ENCODE results near the gene SMIM1.

Gene SMIM1

DNA sequence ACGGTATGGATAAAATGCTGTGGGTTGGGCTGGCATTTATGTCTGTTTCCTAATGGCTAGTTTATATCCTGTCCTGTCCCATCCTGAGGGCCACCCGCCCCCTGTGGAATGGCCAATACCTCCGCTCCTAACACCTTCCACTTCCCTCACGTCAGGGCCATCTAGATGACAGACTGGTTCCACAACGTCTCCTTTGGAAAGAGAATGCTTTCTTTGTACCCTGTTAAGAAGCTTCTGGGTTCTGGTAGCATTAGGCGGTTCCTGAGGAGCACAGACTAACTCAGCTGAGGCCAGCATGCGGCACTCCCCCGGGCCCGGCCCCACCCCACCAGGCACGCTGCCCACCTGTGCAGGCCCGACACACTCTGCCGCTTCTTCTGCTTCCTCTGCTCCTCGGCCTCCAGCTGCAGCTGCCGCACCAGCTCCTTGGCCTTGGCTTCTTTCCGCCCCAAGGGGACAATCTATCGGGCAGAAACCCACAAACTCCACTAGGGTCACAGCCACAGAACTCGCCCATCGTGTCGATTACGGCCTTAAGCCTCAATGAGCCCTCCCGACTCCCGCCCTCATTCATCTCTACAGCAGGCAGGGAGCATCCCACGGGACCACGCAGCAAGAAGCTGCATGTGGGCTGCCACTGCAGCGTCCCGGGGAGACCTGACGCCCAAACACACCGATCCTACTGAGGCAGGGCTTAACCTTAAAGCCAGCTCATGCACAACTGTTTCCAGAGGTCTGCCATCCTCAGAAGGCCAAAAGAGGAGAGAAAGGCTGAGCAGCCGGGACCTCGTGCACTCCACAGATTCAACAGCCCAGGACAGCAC is 11.3 kb downstream of the SMIM1 start:
- H3K36me3 Mint-ChIP-seq (ENCODE audit: low read depth) = peaks cover 92% of the 10 kb centered on the region

DNA sequence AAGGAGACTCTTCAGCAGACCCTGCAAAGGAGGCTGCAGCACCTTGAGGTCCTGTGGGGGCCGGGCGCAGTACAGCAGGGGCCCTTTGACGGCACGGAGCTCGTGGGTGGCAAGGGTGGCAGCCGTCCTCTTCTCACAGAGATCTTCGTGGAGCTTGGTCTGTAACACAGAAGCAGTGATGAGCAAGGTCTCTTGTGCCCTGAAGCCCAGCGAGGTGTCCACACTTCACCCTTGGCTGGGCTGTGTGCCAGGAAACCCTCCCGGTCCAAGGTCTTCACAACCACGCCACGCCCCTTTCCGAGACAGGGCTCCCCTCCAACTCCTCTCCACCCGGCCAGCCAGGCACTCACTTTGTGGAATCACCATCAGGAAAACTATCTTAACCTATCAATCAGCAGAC is 12.5 kb downstream of the SMIM1 start:
- H3K27me3 Mint-ChIP-seq = no peaks in the 10 kb centered on the region
- peaks cover 90% of the 10 kb centered on the region for H3K36me3 Mint-ChIP-seq (ENCODE audit: low read depth)
- H3K9me3 Mint-ChIP-seq = no peaks in the 10 kb centered on the region
- intact Hi-C loops (cut with micrococcal nuclease) = no loop called here
- peaks cover 18% of the 10 kb centered on the region for H3K4me1 Mint-ChIP-seq (ENCODE audit: low read depth)
- H3K27ac Mint-ChIP-seq = no peak overlapping the region
- H3K4me3 Mint-ChIP-seq = no peak overlapping the region

More for the DNA sequence above, 11.3 kb downstream of the SMIM1 start:
- peaks cover 16% of the 10 kb centered on the region for H3K4me1 Mint-ChIP-seq (ENCODE audit: low read depth)
- H3K27ac Mint-ChIP-seq = no peak overlapping the region
- intact Hi-C loops (cut with micrococcal nuclease) = no loop called here
- no peaks in the 10 kb centered on the region for H3K27me3 Mint-ChIP-seq
- H3K9me3 Mint-ChIP-seq = no peaks in the 10 kb centered on the region
- no peak overlapping the region for H3K4me3 Mint-ChIP-seq

DNA sequence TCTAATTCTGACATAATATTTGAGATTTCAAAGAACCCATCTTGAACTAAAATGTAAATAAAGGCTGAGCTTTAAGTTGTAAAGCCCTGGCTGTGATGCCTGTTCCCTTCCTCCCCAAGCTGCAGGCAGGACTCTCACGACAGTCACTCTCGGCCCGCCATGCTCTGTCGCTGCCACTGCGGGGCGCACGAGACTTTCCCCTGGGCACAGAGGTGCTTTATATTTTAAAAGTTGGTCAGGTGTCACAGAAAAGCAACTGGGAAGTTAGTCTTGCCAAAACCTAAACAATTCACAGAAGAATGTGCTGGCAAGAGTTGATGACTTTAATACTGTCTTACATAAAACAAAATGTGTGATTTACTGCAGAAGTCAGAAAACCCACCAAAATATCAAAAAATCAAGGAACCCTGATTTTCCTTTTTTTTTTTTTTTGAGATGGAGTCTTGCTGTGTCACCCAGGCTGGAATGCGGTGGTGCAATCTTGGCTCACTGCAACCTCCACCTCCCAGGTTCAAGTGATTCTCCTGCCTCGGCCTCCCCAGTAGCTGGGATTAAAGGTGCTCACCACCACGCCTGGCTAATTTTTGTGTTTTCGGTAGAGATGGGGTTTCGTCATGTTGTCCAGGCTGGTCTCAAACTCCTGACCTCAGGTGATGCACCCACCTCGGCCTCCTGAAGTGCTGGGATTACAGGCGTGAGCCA is 13.1 kb downstream of the SMIM1 start:
- Mint-ChIP-seq H3K36me3 (ENCODE audit: low read depth) (peaks cover 90% of the 10 kb centered on the region), H3K27me3 (no peaks in the 10 kb centered on the region), H3K9me3 (no peaks in the 10 kb centered on the region)

DNA sequence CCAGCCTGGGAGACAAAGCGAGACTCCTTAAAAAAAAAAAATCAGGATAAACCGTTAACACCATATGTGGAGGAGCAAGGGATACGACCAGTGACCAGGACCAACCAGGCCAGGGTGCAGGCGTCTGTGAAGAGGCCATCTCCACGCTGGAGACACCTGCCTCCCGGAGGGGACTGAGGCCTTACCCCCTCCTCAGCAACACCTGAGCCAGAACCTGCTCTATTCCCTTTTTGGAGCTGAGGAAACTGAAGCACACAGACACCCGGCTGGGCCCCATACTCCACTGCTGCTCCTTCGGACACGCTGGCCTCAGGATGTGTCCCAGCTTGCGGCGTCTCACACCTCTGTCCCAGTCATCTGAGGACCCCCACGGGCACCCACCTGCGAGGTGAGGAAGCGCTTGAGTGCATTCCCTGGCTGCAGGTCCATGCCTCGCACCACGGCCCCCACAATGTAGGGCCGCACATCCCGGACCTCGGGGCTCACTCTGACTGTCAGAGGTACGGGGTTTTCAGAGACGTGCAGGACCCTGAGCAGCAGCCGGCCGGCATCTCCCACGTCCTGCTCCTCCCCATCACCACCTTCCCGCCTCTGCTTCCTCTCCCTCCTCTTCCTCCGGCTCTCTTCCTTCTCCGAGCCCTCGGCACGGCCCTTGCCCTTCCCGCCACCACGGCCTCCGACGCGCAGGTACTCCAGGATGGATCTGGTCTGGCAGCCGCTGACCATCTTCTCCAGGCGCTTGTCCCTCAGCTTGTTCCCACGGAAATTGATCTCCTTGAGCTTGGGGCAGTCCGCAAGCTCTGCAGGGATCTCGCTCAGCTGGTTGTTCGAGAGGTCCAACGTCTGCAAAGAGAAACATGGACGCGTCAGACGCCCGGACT is 14.2 kb downstream of the SMIM1 start:
- intact Hi-C loops (cut with micrococcal nuclease) = no loop called here

More for the DNA sequence above, 13.1 kb downstream of the SMIM1 start:
- Mint-ChIP-seq H3K27ac (no peak overlapping the region), H3K4me3 (no peak overlapping the region), H3K4me1 (ENCODE audit: low read depth) (peaks cover 24% of the 10 kb centered on the region)
- intact Hi-C loops (cut with micrococcal nuclease) = no loop called here

DNA sequence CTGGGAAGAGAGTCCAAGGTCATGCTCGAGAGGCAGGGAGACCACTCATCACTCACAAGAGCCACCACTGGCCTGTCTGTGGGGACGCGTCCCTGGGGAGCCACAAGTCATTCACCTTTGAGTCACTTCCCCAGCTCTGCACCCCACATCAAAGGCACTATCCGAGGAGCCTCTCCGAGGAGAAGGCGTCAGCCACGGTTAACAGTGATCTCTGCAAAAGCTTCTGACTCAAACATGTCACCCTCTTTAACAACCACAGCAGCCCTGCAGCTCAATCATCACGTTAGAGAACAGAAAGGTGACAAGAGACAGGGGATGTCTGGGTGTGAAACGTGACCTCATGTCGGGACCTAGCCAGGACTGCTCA is 14.8 kb downstream of the SMIM1 start:
- Mint-ChIP-seq H3K4me3 (no peak overlapping the region), H3K4me1 (ENCODE audit: low read depth) (peaks cover 33% of the 10 kb centered on the region), H3K36me3 (ENCODE audit: low read depth) (peaks cover 90% of the 10 kb centered on the region), H3K9me3 (no peaks in the 10 kb centered on the region), H3K27me3 (no peaks in the 10 kb centered on the region), H3K27ac (no peak overlapping the region)
- intact Hi-C loops (cut with micrococcal nuclease) = no loop called here

More for the DNA sequence above, 14.2 kb downstream of the SMIM1 start:
- Mint-ChIP-seq H3K27me3 (no peaks in the 10 kb centered on the region), H3K9me3 (no peaks in the 10 kb centered on the region), H3K4me1 (ENCODE audit: low read depth) (peaks cover 33% of the 10 kb centered on the region), H3K4me3 (no peak overlapping the region), H3K27ac (no peak overlapping the region), H3K36me3 (ENCODE audit: low read depth) (peaks cover 90% of the 10 kb centered on the region)

DNA sequence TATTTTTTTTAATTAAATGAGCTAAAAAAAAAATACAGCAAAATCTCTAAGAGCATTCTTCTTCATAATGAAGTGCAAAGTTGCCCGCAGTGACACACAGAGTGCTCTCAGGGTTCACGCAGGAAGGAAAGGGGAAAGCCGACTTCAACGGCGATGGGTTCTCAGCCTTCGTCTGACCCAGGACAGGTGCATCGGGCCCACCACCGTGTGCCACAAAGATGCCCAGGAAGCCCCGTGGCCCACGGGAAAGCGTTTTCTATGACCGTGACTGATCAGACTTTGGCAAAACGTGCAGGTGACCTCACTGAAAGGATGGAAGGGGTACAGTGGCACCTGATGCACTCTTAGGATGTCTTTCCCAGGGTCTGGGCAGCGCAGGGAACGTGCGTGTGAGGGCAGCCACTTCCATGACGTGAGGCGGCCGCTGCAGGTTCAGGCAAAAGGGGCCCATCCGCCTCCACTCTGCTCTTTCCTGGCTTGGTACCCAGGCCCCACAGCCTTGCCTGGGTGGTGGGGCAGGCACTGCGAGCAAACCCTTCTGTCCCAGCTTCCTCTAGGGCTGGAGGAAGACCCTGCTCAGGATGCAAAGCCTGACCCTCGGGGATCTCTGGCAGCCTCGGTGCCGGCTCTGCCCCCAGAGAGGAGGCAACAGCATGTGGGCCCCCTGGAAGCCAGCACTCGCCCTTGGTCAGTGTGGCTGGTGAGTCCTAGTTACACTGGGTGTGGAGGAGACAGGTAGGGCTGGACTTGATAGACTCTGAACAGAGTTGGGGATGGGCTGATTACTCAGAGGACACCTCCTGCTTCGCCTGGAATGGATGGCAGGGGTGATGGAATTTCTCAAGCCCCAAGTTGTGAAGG is 15.4 kb downstream of the SMIM1 start:
- Mint-ChIP-seq H3K4me1 (ENCODE audit: low read depth) (peaks cover 33% of the 10 kb centered on the region), H3K27ac (peak overlapping the region; percentile 10), H3K36me3 (ENCODE audit: low read depth) (peaks cover 90% of the 10 kb centered on the region), H3K9me3 (no peaks in the 10 kb centered on the region), H3K4me3 (no peak overlapping the region), H3K27me3 (no peaks in the 10 kb centered on the region)
- intact Hi-C loops (cut with micrococcal nuclease) = no loop called here

DNA sequence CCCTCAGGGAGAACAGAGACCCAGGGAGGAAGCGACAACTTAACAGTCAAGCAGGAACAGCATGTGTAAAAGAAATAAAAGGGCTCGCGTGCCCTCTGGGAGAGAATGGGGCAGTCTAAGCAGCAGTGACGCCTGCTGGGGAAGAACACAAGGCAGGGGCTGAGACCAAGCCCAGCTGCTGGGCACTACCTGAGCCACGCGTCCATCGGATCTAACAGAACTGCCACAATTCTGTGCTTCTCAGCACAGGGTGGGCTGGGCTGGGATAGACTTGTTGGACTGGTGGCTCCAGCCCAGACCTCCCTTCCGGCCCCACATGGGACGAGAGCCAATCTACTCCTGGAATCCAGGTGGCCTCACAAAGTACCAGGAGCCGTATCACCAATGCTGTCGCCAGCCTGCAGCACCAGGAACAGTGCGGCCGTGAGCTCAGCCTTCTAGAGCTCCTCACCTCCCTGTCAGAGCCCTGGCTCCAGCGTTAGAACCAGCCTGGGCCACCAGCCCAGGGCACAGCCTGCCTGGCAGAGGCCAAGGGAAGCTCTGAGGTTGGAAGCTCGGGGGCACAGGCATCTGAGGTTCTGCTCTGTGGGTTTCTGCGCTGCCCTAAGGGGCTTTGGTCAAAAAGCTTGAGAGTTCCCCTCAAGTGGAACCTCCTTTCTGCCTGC is 16.3 kb downstream of the SMIM1 start:
- no peak overlapping the region for H3K4me3 Mint-ChIP-seq
- H3K9me3 Mint-ChIP-seq = no peaks in the 10 kb centered on the region
- H3K36me3 Mint-ChIP-seq (ENCODE audit: low read depth) = peaks cover 83% of the 10 kb centered on the region
- H3K27me3 Mint-ChIP-seq = no peaks in the 10 kb centered on the region
- H3K27ac Mint-ChIP-seq = peak overlapping the region; percentile 29
- H3K4me1 Mint-ChIP-seq (ENCODE audit: low read depth) = peaks cover 43% of the 10 kb centered on the region
- intact Hi-C loops (cut with micrococcal nuclease) = no loop called here

DNA sequence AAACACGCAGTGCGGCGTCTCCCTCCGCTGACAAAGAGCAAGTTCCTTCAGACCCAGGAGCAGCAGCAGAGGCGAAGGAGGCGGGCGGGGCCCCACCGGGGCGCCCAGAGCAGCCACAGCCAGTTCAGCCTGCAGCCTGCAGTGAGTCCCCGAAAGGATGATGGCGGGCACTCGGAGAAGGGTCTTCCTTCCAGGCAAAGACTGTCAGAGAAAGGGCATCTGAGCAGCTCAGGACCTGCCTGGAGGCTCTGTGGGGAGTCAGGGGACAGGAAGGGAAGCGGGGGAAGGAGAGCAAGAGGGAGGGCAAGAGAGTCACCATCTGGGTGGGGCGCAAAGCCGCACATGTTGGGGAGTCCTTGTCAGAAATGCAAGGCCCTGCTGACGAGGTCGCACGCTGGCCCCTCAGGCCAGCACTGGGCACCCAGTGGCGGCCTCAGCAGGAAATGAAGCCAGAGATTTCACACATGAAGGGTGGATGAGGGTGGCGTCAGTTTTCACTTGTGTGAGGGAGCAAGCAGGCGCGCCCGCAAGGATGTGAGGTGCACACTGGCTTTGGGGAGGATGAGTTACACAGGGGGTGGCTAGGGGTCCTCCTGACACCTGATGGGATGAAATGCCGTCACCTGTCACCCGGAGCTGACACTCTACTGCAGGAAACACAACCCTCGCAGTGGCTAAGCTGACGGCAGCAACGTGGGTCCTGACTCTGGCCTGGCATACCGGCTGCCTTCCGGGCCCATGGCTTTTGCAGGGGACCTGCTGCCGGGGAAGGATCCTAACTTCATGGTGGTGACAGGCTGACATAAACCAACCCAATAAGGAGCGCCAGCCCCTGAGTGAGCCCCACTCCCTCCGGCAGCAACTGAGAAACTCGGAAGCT is 17.1 kb downstream of the SMIM1 start:
- peak overlapping the region; percentile 29 for H3K27ac Mint-ChIP-seq

DNA sequence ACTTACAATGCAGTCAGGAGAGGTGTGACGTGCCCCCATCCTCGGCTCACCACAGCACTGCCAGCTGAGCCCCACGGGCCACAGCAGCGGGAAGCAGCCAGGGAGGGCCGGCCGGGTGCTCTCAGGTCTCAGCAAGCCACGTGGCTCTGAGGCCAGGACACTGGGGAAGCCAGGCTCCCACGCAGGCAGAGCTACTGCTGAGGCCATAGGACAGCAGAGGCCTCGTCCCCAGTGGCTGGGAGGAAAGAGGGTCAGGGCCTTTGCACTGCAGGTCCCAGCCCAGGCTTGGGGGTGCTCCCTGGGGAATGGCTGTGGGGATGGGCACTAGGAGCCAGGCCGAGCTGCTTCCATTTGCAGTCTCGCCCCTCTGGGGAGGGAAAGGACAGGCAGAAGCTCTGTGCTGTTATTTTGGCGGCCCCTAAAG is 18.0 kb downstream of the SMIM1 start:
- intact Hi-C loops (cut with micrococcal nuclease) = loop anchor here (10.0 kb wide), 1 partner anchor 46 kb away; no protein-coding TSS in a partner anchor
- Mint-ChIP-seq H3K9me3 (no peaks in the 10 kb centered on the region), H3K4me1 (ENCODE audit: low read depth) (peaks cover 52% of the 10 kb centered on the region), H3K36me3 (ENCODE audit: low read depth) (peaks cover 70% of the 10 kb centered on the region), H3K4me3 (no peak overlapping the region), H3K27me3 (no peaks in the 10 kb centered on the region), H3K27ac (peak overlapping the region; percentile 22)

More for the DNA sequence above, 17.1 kb downstream of the SMIM1 start:
- Mint-ChIP-seq H3K9me3 (no peaks in the 10 kb centered on the region), H3K4me3 (no peak overlapping the region), H3K27me3 (no peaks in the 10 kb centered on the region), H3K4me1 (ENCODE audit: low read depth) (peaks cover 44% of the 10 kb centered on the region), H3K36me3 (ENCODE audit: low read depth) (peaks cover 76% of the 10 kb centered on the region)
- intact Hi-C loops (cut with micrococcal nuclease) = loop anchor here (10.0 kb wide), 1 partner anchor 45 kb away; no protein-coding TSS in a partner anchor

DNA sequence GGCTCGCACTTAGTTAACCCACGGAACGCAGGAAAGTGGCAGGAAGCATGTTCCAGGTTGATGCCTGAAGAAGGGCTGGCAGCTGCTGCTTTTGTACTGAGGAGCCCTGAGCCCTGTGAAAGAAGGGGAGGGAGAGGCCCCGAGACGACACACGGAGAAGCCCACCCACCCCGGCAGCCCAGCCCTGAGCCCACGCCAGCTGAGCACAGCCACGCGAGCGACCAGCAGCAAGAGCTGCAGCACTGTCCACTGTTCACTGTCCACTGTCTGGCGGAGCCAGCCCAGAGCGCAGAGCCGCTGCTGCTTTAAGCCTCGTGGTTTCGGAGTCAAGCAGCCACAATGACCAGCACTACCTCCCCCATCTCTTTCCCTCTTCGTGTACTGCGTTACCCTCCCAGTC is 18.4 kb downstream of the SMIM1 start:
- H3K27ac Mint-ChIP-seq = no peak overlapping the region
- no peaks in the 10 kb centered on the region for H3K27me3 Mint-ChIP-seq
- intact Hi-C loops (cut with micrococcal nuclease) = loop anchor here (10.0 kb wide), 1 partner anchor 46 kb away; no protein-coding TSS in a partner anchor
- no peak overlapping the region for H3K4me3 Mint-ChIP-seq
- peaks cover 68% of the 10 kb centered on the region for H3K36me3 Mint-ChIP-seq (ENCODE audit: low read depth)
- H3K4me1 Mint-ChIP-seq (ENCODE audit: low read depth) = peaks cover 54% of the 10 kb centered on the region
- H3K9me3 Mint-ChIP-seq = no peaks in the 10 kb centered on the region

DNA sequence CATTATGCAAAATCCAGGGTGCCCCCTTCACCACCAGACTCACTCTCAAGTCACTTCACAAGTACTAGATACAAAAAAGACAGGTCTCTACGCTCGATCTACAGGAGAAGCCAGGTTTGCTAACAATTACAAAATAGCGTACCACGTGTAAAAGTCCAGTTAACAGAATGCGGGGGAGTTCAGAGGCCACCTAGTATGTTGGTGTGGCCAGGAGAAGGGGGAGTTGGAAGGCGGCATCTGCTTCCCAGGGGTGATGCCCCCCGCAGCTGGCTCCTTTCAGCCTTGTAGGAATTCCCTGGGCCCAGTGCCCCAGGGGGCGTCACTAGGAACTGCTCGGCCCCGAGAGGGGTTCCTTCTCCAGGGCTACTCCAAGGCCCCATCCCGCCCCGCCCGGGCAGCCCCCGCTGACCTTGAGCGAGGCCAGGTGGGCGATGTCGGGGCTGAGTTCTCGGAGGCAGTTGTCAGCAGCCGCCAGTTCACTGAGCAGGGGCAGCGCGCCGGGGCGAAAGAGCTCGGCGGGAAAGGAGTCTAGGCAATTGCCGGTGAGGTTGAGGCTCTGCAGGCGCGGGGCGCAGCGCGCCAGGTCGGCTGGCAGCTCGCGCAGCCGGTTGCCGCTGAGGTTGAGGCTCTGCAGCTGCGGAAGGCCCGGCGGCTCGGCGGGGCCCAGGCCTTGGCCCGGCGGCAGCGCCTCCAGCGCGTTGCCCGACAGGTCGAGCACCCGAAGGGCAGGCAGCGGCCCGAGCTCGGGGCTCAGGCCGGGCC is 23.1 kb downstream of the SMIM1 start:
- intact Hi-C loops (cut with micrococcal nuclease) = loop anchor here (1.0 to 10.0 kb wide), 3 partner anchors 23 to 105 kb away; partner anchors contain the start of genes C1orf174 and SMIM1
- H3K36me3 Mint-ChIP-seq (ENCODE audit: low read depth) = peaks cover 36% of the 10 kb centered on the region
- H3K27ac Mint-ChIP-seq = peak overlapping the region; percentile 85
- H3K9me3 Mint-ChIP-seq = no peaks in the 10 kb centered on the region
- H3K27me3 Mint-ChIP-seq = peaks cover 9% of the 10 kb centered on the region
- peak overlapping the region; percentile 87 for H3K4me3 Mint-ChIP-seq
- peaks cover 39% of the 10 kb centered on the region for H3K4me1 Mint-ChIP-seq (ENCODE audit: low read depth)

Data from dendritic cell treated with granulocyte-macrophage colony-stimulating factor and Interleukin-4, amounts not matched to agents 40 ng/mL and 50 ng/mL, for 4 days (primary cell).